Heart right ventricle (tissue), 16 donors: Measurements from ENCODE around the gene LRRC74A. TPM values are rescaled to one million over a fixed set of nuclear protein-coding genes. Genes with fewer than 3 reads are reported as not detected.

Experiments
- ATAC-seq, 8 donors: fragments of 200-7000 bp; cut with Tn5 transposase; one replicate each; pipeline ENCODE4 v1.9.1; 2020; ENCODE audit warnings: mild to moderate bottlenecking in 8 of 8, moderate library complexity in 8 of 8, moderate number of reproducible peaks in 1 of 8
- DNase-seq, 2 donors: peaks; one replicate each; pipeline ENCODE4 v3.0.0-alpha.2; 2020
- H3K27ac ChIP-seq, 10 donors: fragments of 200-600 bp; sonication (generic) in 2 of 10; one replicate each; pipeline versions ENCODE4 v1.5.0 to v1.8.0; 2020 to 2022; ENCODE audit warnings: mild to moderate bottlenecking in 3 of 10
- H3K27me3 ChIP-seq, 7 donors: fragments of 200-600 bp; one replicate each; pipeline ENCODE4 v1.8.0; 2021 to 2022; ENCODE audit warnings: mild to moderate bottlenecking in 2 of 7
- H3K36me3 ChIP-seq, 9 donors: fragments of 200-600 bp; sonication (generic) in 1 of 9; one replicate each; pipeline versions ENCODE4 v1.5.0 to v1.8.0; 2020 to 2022; ENCODE audit warnings: mild to moderate bottlenecking in 2 of 9
- H3K4me1 ChIP-seq, 9 donors: fragments of 200-600 bp; sonication (generic) in 1 of 9; one replicate each; pipeline versions ENCODE4 v1.5.0 to v1.8.0; 2020 to 2022; ENCODE audit warnings: mild to moderate bottlenecking in 4 of 9
- H3K4me3 ChIP-seq, 10 donors: fragments of 200-600 bp; sonication (generic) in 2 of 10; one replicate each; pipeline versions ENCODE4 v1.5.0 to v1.8.0; 2020 to 2022; ENCODE audit warnings: mild to moderate bottlenecking in 7 of 10, moderate library complexity in 2 of 10
- H3K9me3 ChIP-seq, 11 donors: fragments of 200-600 bp in 10 of 11; sonication (generic) in 2 of 11; one replicate each; pipeline versions ENCODE4 v1.5.0 to v1.8.0; 2013 to 2022; ENCODE audit warnings: mild to moderate bottlenecking in 2 of 11, control low read depth in 1 of 11, moderate library complexity in 1 of 11
- WGBS, 2 donors: extraction: QIAGEN DNeasy Blood & Tissue Kit; methylation state at CpG; one replicate each; pipeline ENCODE4 v1.1.7; 2013; ENCODE audit warnings: inconsistent platforms in 1 of 2; 5-methylcytosine and 5-hydroxymethylcytosine counted together
- intact Hi-C, 10 donors: fragments of 100-400 bp; cut with DNase I; formaldehyde crosslinking; loops; one replicate each; pipeline versions ENCODE4 v1.11.1 to v1.14.2; 2022
- polyA plus RNA-seq, 2 donors: library from polyadenylated mRNA; stranded (reverse); fragments of 200-250 nt; gene quantifications; one replicate each; pipeline ENCODE4 v1.2.3, GENCODE V29; 2013
- total RNA-seq, 10 donors: library from RNA; stranded (reverse); fragmentation: NEBNext Ultra II Directional in 3 of 10; extraction: Animal tissue kit (Norgen Biotek cat#: 25700) in 3 of 10; gene quantifications; one replicate each; pipeline versions ENCODE4 v1.2.1 to v1.2.4, GENCODE V29; 2021 to 2023
- TF ChIP-seq, protein P1 (sequence below), 9 donors: fragments of 200-600 bp; sonication (generic) in 2 of 9; IDR thresholded peaks; one replicate each; pipeline versions ENCODE4 v1.5.0 to v1.8.0; 2021 to 2022; ENCODE audit warnings: antibody characterized with exemption in 9 of 9, mild to moderate bottlenecking in 5 of 9, moderate library complexity in 1 of 9
- donor health status: Arrhythmogenic right ventricular cardiomyopathy.
- donor health status: ischemic (EF 13 %, LVEDD 7.1; RV severe dilation, severe dysfunction).
- donor health status: healthy with polysubstance abuse.
- donor health status: DM: no; HTN: yes; CAD: no.
- donor health status: DM: no; HTN: no; CAD: no.
- donor health status: ischemic (EF 25% LVEDD 6.9; RV normal size, moderate dysfunction).
- donor health status: ischemic (EF 25% LVEDD 5.7; RV mildly dilated, moderate dysfunction).
- donor health status: healthy.
- donor health status: DM: yes; HTN: yes; CAD: no.
- donor health status: Ischemic cardiomyopathy.
- donor health status: ischemic (EF 35%, LVEDD 5.7; RV mildly dilated, moderate dysfunction).
- donor health status: nonischemic (EF 11% LVEDD 7.7; RV severe dilation, severe dysfunction).
- donor health status: DM: yes; HTN: yes; CAD: no.
- donor health status: PGD.
- donor health status: ischemic (EF 29% LVEDD 5.4; RV normal size, mild dysfunction).
- donor health status: nonischemic (EF 23%, LVEDD 6.1; RV moderate dilation, normal function).

The LRRC74A gene
- total and polyA plus RNA-seq, 12 donors = not detected

DNA sequence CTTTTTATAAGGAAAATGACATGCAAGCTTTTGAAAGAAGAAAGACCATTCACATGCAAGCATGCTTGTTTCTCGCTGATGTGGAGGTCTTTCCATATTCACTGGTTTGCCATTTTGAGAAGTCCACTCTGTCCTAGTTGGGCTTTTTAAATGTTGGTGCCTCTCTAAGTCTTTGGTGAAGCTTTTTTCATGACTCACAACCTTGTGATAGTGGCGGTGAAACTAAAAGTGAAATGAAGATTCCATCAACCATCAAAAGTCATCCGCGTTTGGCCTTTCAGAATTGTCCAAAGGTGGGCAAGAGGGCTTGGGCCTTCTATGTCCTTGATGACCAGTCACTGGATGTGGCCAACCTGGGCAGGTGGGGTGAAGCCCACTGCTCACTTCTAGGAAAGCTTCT, 4.3 kb downstream of the LRRC74A start:
- H3K27ac ChIP-seq = peak overlapping the region in 9 of 10 donors; percentile 79 to 85 (median 81)
- TF ChIP-seq, protein P1, sequence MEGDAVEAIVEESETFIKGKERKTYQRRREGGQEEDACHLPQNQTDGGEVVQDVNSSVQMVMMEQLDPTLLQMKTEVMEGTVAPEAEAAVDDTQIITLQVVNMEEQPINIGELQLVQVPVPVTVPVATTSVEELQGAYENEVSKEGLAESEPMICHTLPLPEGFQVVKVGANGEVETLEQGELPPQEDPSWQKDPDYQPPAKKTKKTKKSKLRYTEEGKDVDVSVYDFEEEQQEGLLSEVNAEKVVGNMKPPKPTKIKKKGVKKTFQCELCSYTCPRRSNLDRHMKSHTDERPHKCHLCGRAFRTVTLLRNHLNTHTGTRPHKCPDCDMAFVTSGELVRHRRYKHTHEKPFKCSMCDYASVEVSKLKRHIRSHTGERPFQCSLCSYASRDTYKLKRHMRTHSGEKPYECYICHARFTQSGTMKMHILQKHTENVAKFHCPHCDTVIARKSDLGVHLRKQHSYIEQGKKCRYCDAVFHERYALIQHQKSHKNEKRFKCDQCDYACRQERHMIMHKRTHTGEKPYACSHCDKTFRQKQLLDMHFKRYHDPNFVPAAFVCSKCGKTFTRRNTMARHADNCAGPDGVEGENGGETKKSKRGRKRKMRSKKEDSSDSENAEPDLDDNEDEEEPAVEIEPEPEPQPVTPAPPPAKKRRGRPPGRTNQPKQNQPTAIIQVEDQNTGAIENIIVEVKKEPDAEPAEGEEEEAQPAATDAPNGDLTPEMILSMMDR (IDR thresholded peaks at IDR 0.05) = no peak
- WGBS, 2 donors = 92 to 96% methylated on average over 4 of the region's 4 CpGs

DNA sequence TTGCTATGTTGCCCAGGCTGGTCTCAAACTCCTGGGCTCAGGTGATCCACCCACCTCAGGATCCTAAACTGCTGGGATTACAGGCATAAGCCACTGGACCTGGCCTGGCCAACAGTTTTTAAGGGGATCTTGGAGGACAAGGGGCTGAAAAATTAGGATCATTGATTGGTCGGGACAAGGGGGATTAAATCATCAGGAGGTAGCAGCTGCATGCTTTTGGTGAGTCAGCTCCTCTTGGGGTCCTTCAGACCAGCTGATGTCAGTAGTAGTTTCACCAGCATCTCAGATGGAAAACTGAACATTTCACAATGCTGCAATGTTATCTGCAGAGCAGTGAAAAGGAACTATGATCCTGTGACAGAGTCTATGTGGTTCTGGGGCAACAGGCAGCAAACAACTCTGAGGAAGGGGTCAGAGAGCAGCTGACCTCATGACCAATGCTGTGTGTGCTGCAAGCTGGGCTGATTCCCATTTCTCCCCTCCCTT, 6.3 kb downstream of the LRRC74A start:
- peak in 4 of 8 donors; percentile 17 to 72 (median 37) for ATAC-seq
- Histone ChIP-seq H3K27ac (peak overlapping the region in 3 of 10 donors; percentile 21 to 72 (median 35)), H3K4me1 (peaks cover 0 to 58% (median 22%) of the 10 kb centered on the region in 9 donors), H3K9me3 (peaks cover 0 to 7% (median 0%) of the 10 kb centered on the region in 11 donors), H3K4me3 (no peak overlapping the region), H3K27me3 (no peaks in the 10 kb centered on the region), H3K36me3 (peaks cover 0 to 18% (median 0%) of the 10 kb centered on the region in 9 donors)
- WGBS, 2 donors = 58 to 77% methylated on average over 1 of the region's 1 CpG
- TF ChIP-seq, protein P1 (IDR thresholded peaks at IDR 0.05) = no peak
- DNase-seq = no peak
- intact Hi-C loops = no loop called here

More for the DNA sequence above, 4.3 kb downstream of the LRRC74A start:
- peaks cover 0 to 18% (median 0%) of the 10 kb centered on the region in 9 donors for H3K36me3 ChIP-seq
- DNase-seq (no peak), ATAC-seq (no peak)
- H3K4me3 ChIP-seq = no peak overlapping the region
- H3K4me1 ChIP-seq = peaks cover 0 to 55% (median 22%) of the 10 kb centered on the region in 9 donors
- H3K27me3 ChIP-seq = no peaks in the 10 kb centered on the region
- intact Hi-C loops = no loop called here
- H3K9me3 ChIP-seq = peaks cover 0 to 7% (median 0%) of the 10 kb centered on the region in 11 donors

DNA sequence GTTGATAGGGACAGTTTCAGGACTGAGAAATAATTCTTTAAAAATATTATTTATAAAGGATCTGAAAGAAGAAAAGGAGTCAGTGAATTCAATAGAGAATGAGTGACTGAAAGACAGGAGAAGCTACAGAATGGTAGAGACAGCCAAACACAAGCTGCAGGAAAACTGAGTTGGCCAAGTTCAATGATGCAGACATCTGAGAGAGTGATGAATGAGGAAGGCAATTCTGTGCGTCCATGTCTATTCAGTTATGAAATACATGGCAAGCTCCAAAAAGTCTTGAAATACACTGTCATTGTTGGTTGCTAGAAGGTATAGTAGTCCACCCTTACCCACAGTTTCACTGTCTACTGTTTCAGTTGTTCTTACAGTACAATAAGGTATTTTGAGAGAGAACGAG, 6.8 kb downstream of the LRRC74A start:
- ATAC-seq (no peak), DNase-seq (no peak)
- H3K27me3 ChIP-seq = no peaks in the 10 kb centered on the region
- peaks cover 0 to 7% (median 0%) of the 10 kb centered on the region in 11 donors for H3K9me3 ChIP-seq
- 85 to 90% methylated on average over 2 of the region's 2 CpGs for WGBS, 2 donors
- H3K4me3 ChIP-seq = no peak overlapping the region
- intact Hi-C loops = no loop called here
- TF ChIP-seq, protein P1 (IDR thresholded peaks at IDR 0.05) = no peak
- H3K4me1 ChIP-seq = peaks cover 0 to 53% (median 22%) of the 10 kb centered on the region in 9 donors
- peaks cover 0 to 18% (median 0%) of the 10 kb centered on the region in 9 donors for H3K36me3 ChIP-seq
- peak overlapping the region in 2 of 10 donors; percentile 35 to 72 for H3K27ac ChIP-seq

DNA sequence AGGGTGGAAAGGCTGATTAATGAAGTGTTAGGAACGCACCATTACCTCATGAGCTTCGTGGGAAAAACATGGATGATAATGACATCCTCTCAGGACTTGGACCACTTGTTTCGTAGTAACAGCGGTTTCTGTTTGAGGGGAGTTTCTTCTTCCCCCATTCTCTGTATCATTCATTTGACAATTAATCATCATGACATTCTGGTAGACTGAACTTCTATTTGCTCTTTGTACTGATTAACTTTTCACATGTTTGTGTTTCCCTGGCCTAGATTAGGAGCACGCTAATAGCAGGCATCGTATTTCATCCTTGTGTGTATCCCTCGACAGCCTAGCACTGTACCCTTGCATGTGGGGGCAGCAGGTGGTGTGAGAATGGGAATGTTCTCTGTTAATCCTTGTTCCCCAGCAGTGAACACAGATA, 8.0 kb downstream of the LRRC74A start:
- H3K4me1 ChIP-seq = peaks cover 0 to 41% (median 14%) of the 10 kb centered on the region in 9 donors
- no peak overlapping the region for H3K27ac ChIP-seq
- no peak for ATAC-seq
- no peak for DNase-seq
- H3K4me3 ChIP-seq = no peak overlapping the region
- H3K36me3 ChIP-seq = peaks cover 0 to 18% (median 0%) of the 10 kb centered on the region in 9 donors
- intact Hi-C loops = no loop called here
- TF ChIP-seq, protein P1 (IDR thresholded peaks at IDR 0.05) = no peak
- no peaks in the 10 kb centered on the region for H3K27me3 ChIP-seq
- 68 to 77% methylated on average over 7 of the region's 7 CpGs for WGBS, 2 donors
- peaks cover 0 to 7% (median 0%) of the 10 kb centered on the region in 11 donors for H3K9me3 ChIP-seq
